Measurements from ENCODE around the gene CACNA1A. TPM values are rescaled to one million over a fixed set of nuclear protein-coding genes. Genes with fewer than 3 reads are reported as not detected.

Gene CACNA1A
- total RNA-seq, 1 donor: 1.4 TPM

- Histone ChIP-seq H3K79me2 (ENCODE audit: insufficient read depth, low read length) (no peaks in the 10 kb centered on the region), H3K9me3 (ENCODE audit: low read depth, low read length) (no peaks in the 10 kb centered on the region), H3K4me2 (ENCODE audit: insufficient read depth, low read length) (no peak overlapping the region), H3K36me3 (ENCODE audit: insufficient read depth, low read length) (no peaks in the 10 kb centered on the region), H4K20me1 (ENCODE audit: insufficient read depth, low read length) (no peaks in the 10 kb centered on the region), H3K4me1 (ENCODE audit: insufficient read depth, low read length) (no peaks in the 10 kb centered on the region), H3K27me3 (ENCODE audit: insufficient read depth, low read length) (no peaks in the 10 kb centered on the region), H3K4me3 (ENCODE audit: insufficient read depth, low read length) (no peak overlapping the region), H3K27ac (ENCODE audit: low read depth, low read length) (no peak overlapping the region), H2AFZ (ENCODE audit: low read length) (no peak overlapping the region)
- DNase-seq (ENCODE audit: insufficient read length, low spot score, missing footprints): peak; percentile 63
- no peak for TF ChIP-seq CTCF (IDR thresholded peaks at IDR 0.05; ENCODE audit: extremely low read depth, low read depth, low read length)
These were observed 290.5 kb downstream of the CACNA1A start for GRCh38 chr19:13215572-13216380.

DNA sequence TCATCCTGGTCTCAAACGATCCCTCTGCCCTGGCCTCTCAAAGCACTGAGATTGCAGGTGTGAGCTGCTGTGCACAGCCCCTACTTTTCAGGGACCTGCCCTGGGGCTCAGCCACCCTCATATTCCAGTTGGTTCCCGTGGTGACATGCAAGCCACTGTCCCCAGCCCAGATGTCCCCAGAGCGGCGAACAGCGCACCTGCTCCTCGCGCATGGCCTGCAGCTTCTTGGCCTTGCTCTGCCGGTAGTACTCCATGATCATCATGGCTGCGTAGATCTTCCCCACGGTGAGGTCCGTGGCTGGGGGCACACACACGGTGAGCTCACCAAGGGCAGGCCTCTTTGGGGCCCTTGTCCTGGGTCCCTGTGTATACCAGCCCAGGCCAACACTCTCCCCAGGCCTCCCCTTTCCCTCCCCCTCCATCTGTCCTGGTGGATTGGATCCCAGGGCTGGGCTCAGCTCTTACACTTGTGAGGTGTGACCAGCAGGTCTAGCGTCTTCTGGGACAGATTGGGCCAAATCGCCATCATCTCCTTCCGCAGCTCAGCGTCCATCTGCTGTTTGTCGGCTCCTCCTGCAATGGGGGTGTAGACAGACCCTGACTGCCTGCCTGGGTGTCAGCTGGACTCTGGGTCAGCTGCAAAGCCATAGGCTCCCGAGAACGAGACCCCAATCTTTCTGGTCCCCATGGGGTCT is 292.1 kb downstream of the CACNA1A start:
- Histone ChIP-seq H3K4me2 (ENCODE audit: insufficient read depth, low read length) (no peak overlapping the region), H3K4me3 (ENCODE audit: insufficient read depth, low read length) (no peak overlapping the region), H4K20me1 (ENCODE audit: insufficient read depth, low read length) (no peaks in the 10 kb centered on the region), H2AFZ (ENCODE audit: low read length) (no peak overlapping the region), H3K27ac (ENCODE audit: low read depth, low read length) (no peak overlapping the region), H3K79me2 (ENCODE audit: insufficient read depth, low read length) (no peaks in the 10 kb centered on the region), H3K27me3 (ENCODE audit: insufficient read depth, low read length) (no peaks in the 10 kb centered on the region), H3K36me3 (ENCODE audit: insufficient read depth, low read length) (no peaks in the 10 kb centered on the region), H3K9me3 (ENCODE audit: low read depth, low read length) (no peaks in the 10 kb centered on the region), H3K4me1 (ENCODE audit: insufficient read depth, low read length) (no peaks in the 10 kb centered on the region)
- DNase-seq (ENCODE audit: insufficient read length, low spot score, missing footprints): peak; percentile 50
- TF ChIP-seq CTCF (IDR thresholded peaks at IDR 0.05; ENCODE audit: extremely low read depth, low read depth, low read length): no peak

- no peak overlapping the region for H2AFZ ChIP-seq (ENCODE audit: low read length)
- H3K27me3 ChIP-seq (ENCODE audit: insufficient read depth, low read length): no peaks in the 10 kb centered on the region
- no peaks in the 10 kb centered on the region for H3K36me3 ChIP-seq (ENCODE audit: insufficient read depth, low read length)
- no peak overlapping the region for H3K27ac ChIP-seq (ENCODE audit: low read depth, low read length)
- DNase-seq (ENCODE audit: insufficient read length, low spot score, missing footprints): peak; percentile 96
- no peak overlapping the region for H3K4me3 ChIP-seq (ENCODE audit: insufficient read depth, low read length)
- TF ChIP-seq CTCF (IDR thresholded peaks at IDR 0.05; ENCODE audit: extremely low read depth, low read depth, low read length): peak; percentile 60
- H3K79me2 ChIP-seq (ENCODE audit: insufficient read depth, low read length): no peaks in the 10 kb centered on the region
- no peaks in the 10 kb centered on the region for H3K4me1 ChIP-seq (ENCODE audit: insufficient read depth, low read length)
- no peaks in the 10 kb centered on the region for H4K20me1 ChIP-seq (ENCODE audit: insufficient read depth, low read length)
- no peaks in the 10 kb centered on the region for H3K9me3 ChIP-seq (ENCODE audit: low read depth, low read length)
- no peak overlapping the region for H3K4me2 ChIP-seq (ENCODE audit: insufficient read depth, low read length)
These were observed 293.4 kb downstream of the CACNA1A start for GRCh38 chr19:13212759-13213330.
